Uterus (tissue), 2 donors: ENCODE results near the gene NUDT3.

Experiments used
- CTCF ChIP-seq, 4 experiments: fragments of 200-600 bp in 2 of 4; fragments of 450-650 bp in 2 of 4; sonication (generic) in 2 of 4; IDR thresholded peaks; one replicate each; pipeline ENCODE4 v1.5.1; 2016 to 2019; ENCODE audit warnings: antibody characterized with exemption in 4 of 4, mild to moderate bottlenecking in 2 of 4, moderate library complexity in 1 of 4
- POLR2A ChIP-seq, 2 donors: fragments of 450-650 bp; IDR thresholded peaks; one replicate each; pipeline ENCODE4 v1.6.1; 2016; ENCODE audit warnings: antibody characterized with exemption in 2 of 2, mild to moderate bottlenecking in 1 of 2, moderate library complexity in 1 of 2

- TF ChIP-seq CTCF (IDR thresholded peaks at IDR 0.05), result no peak
- TF ChIP-seq POLR2A (IDR thresholded peaks at IDR 0.05), result no peak
Observed at GRCh38 chr6:34412643-34413214, 20.3 kb upstream of the NUDT3 start.
